GM18499 (cell line): ENCODE results near the gene MYADM.
"Not testable (repeated sequence)": the region's sequence is repeated elsewhere in the genome, so short reads cannot be mapped to it uniquely, and the experiment has no call there.

ENCODE experiments used
- ATAC-seq: cut with Tn5 transposase; IDR thresholded peaks from one replicate; pipeline ENCODE4 v1.9.1; 2021; ENCODE audit warnings: moderate number of reproducible peaks; ENCODE audit not compliant: insufficient read depth, unreplicated experiment

MYADM gene

DNA sequence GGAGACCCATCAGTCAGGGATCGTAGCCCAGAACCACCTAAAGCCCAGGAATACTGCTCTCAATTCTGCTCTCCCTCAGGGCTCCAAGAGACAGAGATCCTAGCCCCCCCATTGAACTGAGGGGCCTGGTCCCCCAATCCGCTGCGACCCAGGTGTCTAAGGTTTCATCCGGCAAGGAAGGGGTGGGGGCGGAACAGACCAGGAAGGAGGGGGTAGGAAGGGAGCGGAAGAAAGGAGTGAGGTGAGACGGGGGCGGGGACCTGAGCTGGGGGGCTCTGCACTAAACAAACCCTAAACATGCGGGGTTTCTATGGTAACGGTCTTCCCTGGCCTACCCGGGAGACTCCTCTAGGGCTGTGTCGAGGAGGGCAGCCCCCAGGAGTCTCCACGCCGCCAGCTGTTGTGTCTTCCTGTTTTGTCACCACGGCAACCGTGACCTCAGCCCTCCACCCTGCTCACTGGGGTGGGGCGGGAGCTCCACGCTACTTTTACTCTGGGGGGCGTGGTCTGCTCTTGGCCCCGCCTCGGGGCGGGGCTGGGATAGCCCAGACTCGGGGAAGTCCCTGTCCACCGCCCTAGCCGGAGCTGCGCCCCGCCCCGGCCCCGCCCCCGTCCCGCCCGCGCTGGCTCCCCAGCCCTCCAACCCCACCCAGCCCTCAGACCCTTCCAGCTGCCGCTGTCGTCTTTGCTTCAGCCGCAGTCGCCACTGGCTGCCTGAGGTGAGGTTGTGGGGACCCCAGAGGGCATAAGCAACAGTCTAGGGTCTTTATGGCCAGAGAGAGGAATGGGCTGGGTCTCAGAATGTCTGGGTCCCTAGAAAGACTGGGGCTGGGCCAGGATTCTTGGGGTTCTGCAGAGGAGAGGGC is at the start of gene MYADM:
MYADM (plus strand) TSS at position 659 of the 866 bp plus-strand sequence. CDS start 5,647 bp downstream, outside the sequence.
- no peak for ATAC-seq

- ATAC-seq = no peak
Observed at GRCh38 chr19:53818756-53819155, 48.9 kb upstream of the MYADM start.

DNA sequence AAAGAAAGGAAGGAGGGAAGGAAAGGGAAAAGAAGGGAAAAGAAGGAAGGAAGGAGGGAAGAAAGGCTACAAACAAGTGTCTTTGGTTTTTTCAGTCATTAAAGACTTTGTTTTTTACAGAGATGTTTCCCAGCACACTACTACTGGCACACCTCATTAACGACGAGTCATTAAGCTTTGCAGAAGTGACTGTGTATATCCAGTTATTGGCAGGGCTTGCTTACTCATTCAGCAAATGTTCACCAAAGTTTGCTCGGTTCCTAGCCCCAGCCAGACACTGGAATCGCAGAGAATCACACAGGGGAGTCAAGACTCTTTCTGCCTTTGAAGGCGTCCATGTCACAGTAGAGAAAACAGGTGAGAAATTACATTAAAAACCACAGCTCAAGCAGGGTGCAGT is 47.8 kb upstream of the MYADM start:
- ATAC-seq = no peak

- ATAC-seq = no peak
Observed at GRCh38 chr19:53823380-53824120, 44.1 kb upstream of the MYADM start.

DNA sequence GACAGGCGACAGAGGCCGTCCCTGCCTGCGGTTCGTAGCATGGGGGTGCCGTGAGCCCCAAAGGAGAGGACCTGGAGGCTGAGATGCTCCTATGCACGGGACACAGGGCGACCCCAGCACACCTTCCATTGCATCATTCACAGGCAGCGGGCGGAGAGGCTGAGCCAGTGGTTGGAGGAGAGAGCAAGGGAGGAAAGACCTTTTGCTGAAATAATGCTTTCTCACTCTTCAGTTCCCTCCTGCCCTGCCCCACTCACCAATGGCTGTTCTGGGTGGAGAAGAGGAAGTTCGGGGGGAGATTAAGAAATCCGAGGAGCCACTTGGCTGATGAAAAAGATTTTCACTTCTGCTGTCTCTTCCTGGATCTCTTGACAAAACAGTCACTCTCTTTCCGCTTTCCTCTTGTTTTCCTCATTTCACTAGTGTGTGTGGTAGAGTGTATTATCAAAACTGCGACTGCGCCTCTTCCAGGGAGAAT is 43.5 kb upstream of the MYADM start, which contains the start of gene NLRP12:
NLRP12 (minus strand) TSS at position 181 of the 478 bp plus-strand sequence; CDS start at position 41, 140 bp downstream.
- no peak for ATAC-seq

GRCh38 chr19:53826876-53827275 is 40.8 kb upstream of the MYADM start:
- no peak for ATAC-seq

GRCh38 chr19:53828531-53828930 is 39.2 kb upstream of the MYADM start:
- ATAC-seq = no peak

DNA sequence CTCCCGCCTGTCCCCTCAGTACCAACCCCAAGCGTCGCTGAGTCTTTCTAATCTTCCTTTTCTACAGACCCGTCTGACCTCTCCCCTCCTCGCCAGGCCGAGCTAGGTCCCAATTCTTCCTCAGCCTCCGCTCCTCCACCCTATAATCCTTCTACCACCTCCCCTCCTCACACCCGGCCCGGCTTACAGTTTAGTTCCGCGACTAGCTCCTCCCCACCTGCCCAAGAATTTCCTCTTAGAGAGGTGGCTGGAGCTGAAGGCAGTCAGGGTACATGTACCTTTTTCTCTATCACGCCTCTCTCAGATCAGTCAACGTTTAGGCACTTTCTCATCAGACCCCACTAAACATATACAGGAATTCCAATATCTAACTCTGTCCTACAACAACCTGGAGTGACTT is 34.8 kb upstream of the MYADM start:
- not testable (repeated sequence) for ATAC-seq

- not testable (repeated sequence) for ATAC-seq
Observed at GRCh38 chr19:53838446-53838845, 29.2 kb upstream of the MYADM start.

DNA sequence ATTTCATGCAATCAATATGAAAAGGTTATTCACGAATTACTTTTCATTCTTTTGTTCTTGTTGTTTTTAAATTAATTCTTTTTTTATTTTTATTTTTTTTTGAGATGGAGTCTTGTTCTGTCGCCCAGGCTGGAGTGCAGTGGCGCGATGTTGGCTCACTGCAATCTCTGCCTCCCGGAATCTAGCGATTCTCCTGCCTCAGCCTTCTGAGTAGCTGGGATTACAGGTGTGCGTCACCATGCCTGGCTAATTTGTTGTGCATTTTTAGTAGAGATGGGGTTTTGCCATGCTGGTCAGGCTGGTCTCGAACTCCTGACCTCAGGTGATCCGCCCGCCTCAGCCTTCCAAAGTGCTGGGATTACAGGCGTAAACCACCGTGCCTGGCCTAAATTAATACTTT is 27.4 kb upstream of the MYADM start:
- not testable (repeated sequence) for ATAC-seq

- not testable (repeated sequence) for ATAC-seq
Observed at GRCh38 chr19:53840914-53841313, 26.8 kb upstream of the MYADM start.

- no peak for ATAC-seq
Observed at GRCh38 chr19:53844849-53845246, 22.8 kb upstream of the MYADM start.

- no peak for ATAC-seq
Observed at GRCh38 chr19:53847555-53847954, 20.1 kb upstream of the MYADM start.

DNA sequence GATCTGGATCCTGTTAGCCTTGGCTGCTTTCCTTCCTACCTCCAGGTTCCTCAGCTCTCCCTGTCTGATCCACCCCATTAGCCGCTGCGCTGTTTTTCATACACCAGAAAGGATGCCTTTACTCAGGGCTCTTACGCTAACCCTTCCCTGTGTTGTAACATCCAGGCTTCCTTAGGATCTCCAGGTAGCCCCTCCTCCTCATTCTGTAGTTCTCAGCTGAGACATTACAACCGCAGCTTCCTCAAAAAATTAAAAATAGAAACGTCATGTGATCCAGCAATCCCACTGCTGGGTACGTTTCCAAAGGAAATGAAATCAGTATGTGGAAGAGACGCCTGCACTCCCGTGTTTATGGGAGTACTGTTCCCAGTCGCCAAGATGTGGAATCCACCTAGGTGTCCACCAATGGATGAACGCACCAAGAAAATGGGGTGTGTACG is 18.4 kb upstream of the MYADM start:
- no peak for ATAC-seq

DNA sequence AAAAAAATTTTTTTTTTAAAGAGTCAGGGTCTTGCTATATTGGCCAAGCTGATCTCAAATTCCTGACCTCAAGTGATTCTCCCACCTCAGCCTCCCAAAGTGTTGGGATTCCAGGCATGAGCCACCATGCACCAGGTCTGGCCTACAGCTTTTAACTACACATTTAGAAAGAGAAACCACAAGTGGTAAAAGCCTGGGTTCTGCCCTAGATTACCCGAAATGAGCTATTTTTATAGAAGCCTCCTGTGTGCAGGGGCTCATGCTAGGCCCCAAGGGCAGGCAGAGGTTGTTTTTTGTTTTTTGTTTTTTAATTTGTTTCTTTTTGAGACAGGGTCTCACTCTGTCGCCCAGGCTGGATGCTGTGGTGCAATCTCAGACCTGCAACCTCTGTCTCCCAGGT is 14.0 kb upstream of the MYADM start:
- ATAC-seq = no peak

DNA sequence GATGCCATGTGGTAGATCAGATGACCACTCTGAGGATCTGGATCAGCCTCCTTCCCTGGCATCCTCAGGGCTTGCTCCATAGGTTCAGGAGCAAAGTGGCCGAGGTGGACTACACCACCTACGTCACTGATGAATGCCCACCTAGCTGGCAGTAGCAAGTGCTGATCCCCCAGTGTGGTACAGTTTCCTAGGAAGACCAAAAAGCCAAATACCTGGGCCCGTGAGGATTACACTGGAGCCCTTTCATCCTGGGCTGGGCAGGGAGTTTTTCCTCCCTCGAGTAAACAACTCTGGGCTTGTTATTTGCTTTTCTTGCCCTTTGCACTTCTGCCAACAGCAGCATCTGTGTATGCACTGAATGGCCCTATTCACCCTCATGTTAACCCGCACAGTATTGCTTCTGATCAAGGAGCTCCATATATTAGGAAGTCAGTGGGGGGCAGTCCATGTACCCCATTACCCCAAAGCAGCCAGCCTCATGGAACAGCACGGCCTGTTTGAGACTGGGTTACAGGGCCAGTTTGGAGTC is 3.3 kb upstream of the MYADM start:
- ATAC-seq = no peak

- ATAC-seq = no peak
Observed at GRCh38 chr19:53865523-53865917, 2.2 kb upstream of the MYADM start.

DNA sequence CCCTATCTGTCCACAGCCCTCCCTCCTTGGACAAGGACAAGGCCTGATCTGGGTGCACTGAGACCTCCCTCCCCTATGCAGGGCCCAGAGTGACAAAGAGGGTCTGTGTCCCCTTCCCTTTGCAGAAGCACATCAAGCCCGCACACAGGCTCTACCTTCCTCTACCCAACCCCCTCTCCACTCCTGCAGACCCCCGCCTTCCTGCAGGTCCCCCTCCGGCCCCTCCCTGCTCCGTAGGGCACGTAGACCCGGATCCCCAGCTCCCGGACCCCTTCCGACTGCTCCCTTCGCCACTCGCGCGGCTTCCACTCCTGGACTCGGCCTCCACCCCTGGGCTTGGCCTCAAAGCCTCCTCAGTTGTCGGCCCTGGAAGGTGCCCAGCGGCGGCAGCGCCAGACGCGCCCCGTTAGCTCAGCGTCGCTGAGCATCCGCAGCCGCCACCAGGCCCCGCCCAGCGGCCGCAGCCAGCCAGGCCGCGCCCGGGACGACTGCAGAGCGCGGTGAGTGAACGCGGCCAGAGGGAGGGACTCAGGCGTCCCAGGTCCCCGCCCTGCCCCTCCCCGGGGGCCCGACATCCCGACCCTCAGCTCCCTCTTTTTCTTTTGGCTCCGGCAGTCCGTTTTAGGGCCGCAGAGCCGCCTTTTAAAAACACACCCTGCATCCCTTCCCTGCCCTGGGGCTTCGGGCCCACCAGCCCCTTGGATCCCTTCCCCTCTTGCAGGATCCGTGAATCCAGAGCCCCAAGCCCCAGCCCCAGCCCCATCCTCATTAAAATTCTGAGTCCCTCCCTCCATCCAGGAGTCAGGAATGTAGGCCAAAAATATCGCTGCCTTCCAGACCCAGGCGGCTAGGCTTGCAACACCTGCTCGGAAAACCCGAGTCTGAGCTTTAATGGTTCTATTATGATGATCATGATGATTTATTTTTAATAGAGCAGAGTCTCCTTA is 1.5 kb upstream of the MYADM start:
- no peak for ATAC-seq

GRCh38 chr19:53866865-53867224 is 838 bp upstream of the MYADM start:
- ATAC-seq = no peak
